Esophagus muscularis mucosa (tissue), 4 donors: ENCODE data around the gene RCAN1. TPM values are rescaled to one million over a fixed set of nuclear protein-coding genes. Genes with fewer than 3 reads are reported as not detected.
A peak's percentile ranks its signal among the peaks of the same experiment; 100 is the strongest.
"Not testable (repeated sequence)": the region's sequence is repeated elsewhere in the genome, so short reads cannot be mapped to it uniquely, and the experiment has no call there.

ENCODE experiments used
- DNase-seq: peaks from one replicate; pipeline ENCODE4 v3.0.0-alpha.2; 2017; ENCODE audit errors: extremely low spot score
- H3K27ac ChIP-seq, 4 donors: fragments of 200-600 bp; sonication (generic); replicated peaks in 1 of 4; 1 replicate in 3 of 4; 2 replicates in 1 of 4; pipeline ENCODE4 v1.5.1; 2016 to 2019; ENCODE audit warnings: mild to moderate bottlenecking in 1 of 4
- H3K27me3 ChIP-seq, 4 donors: fragments of 200-600 bp; sonication (generic); one replicate each; pipeline versions ENCODE4 v1.5.1 to v1.6.0; 2016 to 2019
- H3K36me3 ChIP-seq, 4 donors: fragments of 200-600 bp; sonication (generic); one replicate each; pipeline ENCODE4 v1.5.1; 2016 to 2019
- H3K4me1 ChIP-seq, 4 donors: fragments of 200-600 bp; sonication (generic); one replicate each; pipeline ENCODE4 v1.5.1; 2016 to 2019
- H3K4me3 ChIP-seq, 4 donors: fragments of 200-600 bp; sonication (generic); 1 replicate in 2 of 4; 2 replicates in 2 of 4; pipeline ENCODE4 v1.5.1; 2016 to 2019; ENCODE audit warnings: mild to moderate bottlenecking in 4 of 4, moderate library complexity in 1 of 4
- H3K9me3 ChIP-seq, 4 donors: fragments of 200-600 bp; sonication (generic); 1 replicate in 3 of 4; 2 replicates in 1 of 4; pipeline ENCODE4 v1.5.1; 2016 to 2019
- EP300 ChIP-seq: sonication (generic); formaldehyde crosslinking; IDR thresholded peaks from one replicate; pipeline ENCODE4 v1.6.1; 2017; ENCODE audit warnings: antibody characterized with exemption
- POLR2A ChIP-seq: fragments of 450-650 bp; IDR thresholded peaks from one replicate; pipeline ENCODE4 v1.6.1; 2017; ENCODE audit warnings: antibody characterized with exemption, moderate library complexity, mild to moderate bottlenecking, low read depth
- POLR2AphosphoS5 ChIP-seq, 2 donors: sonication (generic); formaldehyde crosslinking; IDR thresholded peaks; one replicate each; pipeline ENCODE4 v1.6.1; 2017; ENCODE audit warnings: antibody characterized with exemption in 2 of 2
- WGBS: methylation state at CpG from one replicate; pipeline ENCODE4 v1.1.5; 2018; 5-methylcytosine and 5-hydroxymethylcytosine counted together
- intact Hi-C: fragments of 100-400 bp; cut with DNase I; formaldehyde crosslinking; loops from one replicate; pipeline ENCODE4 v1.15.1; 2023
- total RNA-seq, 4 donors: library from RNA; depleted of rRNA; stranded (reverse); fragments of >200 nt; gene quantifications; one replicate each; pipeline versions ENCODE4 v1.1.0 to v1.2.1, GENCODE V29; 2016
- TF ChIP-seq, protein P1 (sequence below), 3 experiments: fragments of 200-600 bp in 2 of 3; fragments of 450-650 bp in 1 of 3; sonication (generic) in 2 of 3; IDR thresholded peaks; one replicate each; pipeline ENCODE4 v1.5.1; 2017 to 2019; ENCODE audit warnings: antibody characterized with exemption in 3 of 3, mild to moderate bottlenecking in 2 of 3, moderate library complexity in 1 of 3

Gene RCAN1
- total RNA-seq, 4 donors from 2014 or later = 32.4 to 58.8 (median 37.9) TPM

DNA sequence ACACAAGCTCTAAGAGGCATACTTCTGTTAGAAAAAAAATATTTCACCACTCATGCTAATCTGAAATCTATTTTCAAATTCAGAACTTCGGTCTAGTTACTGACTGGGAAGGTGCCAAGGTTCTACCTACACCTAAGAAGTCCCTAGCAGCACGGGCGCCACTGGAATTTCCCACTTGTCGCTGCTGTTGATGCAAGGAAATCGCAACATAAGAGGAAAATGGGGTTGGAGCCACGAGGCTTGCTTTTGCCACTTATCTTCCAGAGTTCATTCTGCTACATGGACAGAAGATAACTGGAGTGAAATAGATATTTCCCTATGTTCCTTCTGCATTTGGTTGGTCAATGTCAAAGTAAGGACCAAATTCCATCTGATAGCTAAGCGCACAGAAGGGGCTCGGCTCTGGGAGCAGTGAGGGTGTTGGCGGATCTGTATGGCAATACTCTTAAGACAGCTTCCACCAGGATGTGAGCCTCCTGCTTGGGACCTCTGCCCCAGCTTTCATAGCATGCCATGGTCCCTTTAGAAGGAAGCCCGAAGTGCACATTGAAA, 47.2 kb downstream of the RCAN1 start:
- H3K27me3 ChIP-seq = no peaks in the 10 kb centered on the region
- no peaks in the 10 kb centered on the region for H3K9me3 ChIP-seq
- no peak for DNase-seq
- H3K4me1 ChIP-seq = peaks cover 15 to 24% (median 20%) of the 10 kb centered on the region in 4 donors
- WGBS = 94% methylated on average over 9 of the region's 10 CpGs
- peaks cover 0 to 6% (median 0%) of the 10 kb centered on the region in 4 donors for H3K36me3 ChIP-seq
- H3K27ac ChIP-seq = no peak overlapping the region
- no peak overlapping the region for H3K4me3 ChIP-seq
- no peak for TF ChIP-seq POLR2AphosphoS5 (IDR thresholded peaks at IDR 0.05)
- TF ChIP-seq, protein P1, sequence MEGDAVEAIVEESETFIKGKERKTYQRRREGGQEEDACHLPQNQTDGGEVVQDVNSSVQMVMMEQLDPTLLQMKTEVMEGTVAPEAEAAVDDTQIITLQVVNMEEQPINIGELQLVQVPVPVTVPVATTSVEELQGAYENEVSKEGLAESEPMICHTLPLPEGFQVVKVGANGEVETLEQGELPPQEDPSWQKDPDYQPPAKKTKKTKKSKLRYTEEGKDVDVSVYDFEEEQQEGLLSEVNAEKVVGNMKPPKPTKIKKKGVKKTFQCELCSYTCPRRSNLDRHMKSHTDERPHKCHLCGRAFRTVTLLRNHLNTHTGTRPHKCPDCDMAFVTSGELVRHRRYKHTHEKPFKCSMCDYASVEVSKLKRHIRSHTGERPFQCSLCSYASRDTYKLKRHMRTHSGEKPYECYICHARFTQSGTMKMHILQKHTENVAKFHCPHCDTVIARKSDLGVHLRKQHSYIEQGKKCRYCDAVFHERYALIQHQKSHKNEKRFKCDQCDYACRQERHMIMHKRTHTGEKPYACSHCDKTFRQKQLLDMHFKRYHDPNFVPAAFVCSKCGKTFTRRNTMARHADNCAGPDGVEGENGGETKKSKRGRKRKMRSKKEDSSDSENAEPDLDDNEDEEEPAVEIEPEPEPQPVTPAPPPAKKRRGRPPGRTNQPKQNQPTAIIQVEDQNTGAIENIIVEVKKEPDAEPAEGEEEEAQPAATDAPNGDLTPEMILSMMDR (IDR thresholded peaks at IDR 0.05) = no peak
- TF ChIP-seq EP300 = no peak
- no peak for TF ChIP-seq POLR2A
- intact Hi-C loops = no loop called here

DNA sequence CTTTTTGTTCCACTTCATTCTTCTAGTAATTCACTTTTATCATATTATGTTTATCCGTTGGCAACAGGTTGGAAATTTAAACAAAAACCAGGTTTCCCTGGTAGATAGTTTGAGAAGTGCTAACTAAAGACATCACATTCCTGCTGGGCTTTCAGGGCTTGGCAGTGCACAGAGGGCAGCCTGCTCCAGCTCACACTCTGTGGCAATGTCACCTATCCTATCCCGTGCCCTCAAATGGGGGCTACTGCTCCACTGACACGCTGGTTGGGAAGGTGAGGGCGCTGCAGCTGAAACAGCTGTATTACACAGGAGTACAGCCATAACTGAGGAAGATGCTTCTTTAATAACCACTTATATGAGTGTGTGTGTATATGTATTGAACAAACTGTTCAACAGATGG, 49.7 kb downstream of the RCAN1 start:
- intact Hi-C loops = no loop called here
- H3K27ac ChIP-seq = peak overlapping the region; percentile 18 to 55 (median 46)
- peaks cover 0 to 6% (median 0%) of the 10 kb centered on the region in 4 donors for H3K36me3 ChIP-seq
- H3K9me3 ChIP-seq = no peaks in the 10 kb centered on the region
- peaks cover 15 to 24% (median 18%) of the 10 kb centered on the region in 4 donors for H3K4me1 ChIP-seq
- WGBS = 78% methylated on average over 4 of the region's 4 CpGs
- H3K27me3 ChIP-seq = no peaks in the 10 kb centered on the region
- no peak for DNase-seq
- no peak for TF ChIP-seq POLR2A
- TF ChIP-seq, protein P1 (IDR thresholded peaks at IDR 0.05) = no peak
- no peak for TF ChIP-seq EP300
- TF ChIP-seq POLR2AphosphoS5 (IDR thresholded peaks at IDR 0.05) = no peak
- H3K4me3 ChIP-seq = no peak overlapping the region

DNA sequence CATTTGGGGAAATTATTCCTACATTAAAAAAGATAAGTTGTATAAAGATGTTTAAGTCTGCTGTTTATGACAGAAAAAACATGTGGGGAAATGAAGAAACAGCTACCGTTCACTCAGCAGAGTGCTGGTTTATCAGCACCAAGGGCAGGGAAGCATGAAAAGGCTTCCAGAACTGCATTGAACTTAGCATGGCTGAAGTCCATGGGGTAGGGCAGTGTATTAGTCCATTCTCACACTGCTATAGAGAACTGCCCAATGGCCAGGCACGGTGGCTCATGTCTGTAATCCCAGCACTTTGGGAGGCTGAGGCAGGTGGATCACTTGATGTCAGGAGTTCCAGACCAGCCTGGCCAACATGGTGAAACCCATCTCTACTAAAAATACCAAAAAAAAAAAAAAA, 51.5 kb downstream of the RCAN1 start:
- H3K27ac ChIP-seq, H3K36me3 ChIP-seq, H3K4me3 ChIP-seq, H3K27me3 ChIP-seq, intact Hi-C loops, DNase-seq, H3K9me3 ChIP-seq: not testable (repeated sequence)
- peaks cover 21 to 28% (median 25%) of the 10 kb centered on the region in 4 donors for H3K4me1 ChIP-seq
- 94% methylated on average over 2 of the region's 2 CpGs for WGBS

DNA sequence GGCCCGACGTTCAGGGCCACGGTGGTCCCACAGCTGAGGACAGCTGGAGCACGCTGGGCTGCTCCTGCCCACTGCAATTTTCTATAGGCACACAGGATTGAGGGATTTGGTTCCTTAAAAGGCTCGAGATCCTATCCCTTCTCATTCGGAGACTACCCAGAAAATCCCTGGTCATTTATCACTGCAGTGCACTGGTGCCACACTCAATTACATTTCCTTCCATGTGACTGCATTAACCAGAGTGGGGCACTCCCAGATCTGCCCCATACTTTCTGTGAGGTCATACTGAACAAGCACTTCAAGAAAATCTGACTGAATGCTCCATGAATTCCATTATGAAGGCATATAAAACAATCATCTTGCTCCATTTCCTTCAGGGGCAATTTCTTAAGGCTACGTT, 53.1 kb downstream of the RCAN1 start:
- Histone ChIP-seq H3K27ac (no peak overlapping the region), H3K4me3 (no peak overlapping the region), H3K4me1 (peaks cover 16 to 28% (median 25%) of the 10 kb centered on the region in 4 donors), H3K9me3 (no peaks in the 10 kb centered on the region), H3K36me3 (no peaks in the 10 kb centered on the region), H3K27me3 (no peaks in the 10 kb centered on the region)
- no peak for DNase-seq
- intact Hi-C loops = no loop called here
- 88% methylated on average over 7 of the region's 7 CpGs for WGBS
- TF ChIP-seq EP300 = no peak
- TF ChIP-seq, protein P1 (IDR thresholded peaks at IDR 0.05) = no peak
- no peak for TF ChIP-seq POLR2AphosphoS5 (IDR thresholded peaks at IDR 0.05)
- no peak for TF ChIP-seq POLR2A

DNA sequence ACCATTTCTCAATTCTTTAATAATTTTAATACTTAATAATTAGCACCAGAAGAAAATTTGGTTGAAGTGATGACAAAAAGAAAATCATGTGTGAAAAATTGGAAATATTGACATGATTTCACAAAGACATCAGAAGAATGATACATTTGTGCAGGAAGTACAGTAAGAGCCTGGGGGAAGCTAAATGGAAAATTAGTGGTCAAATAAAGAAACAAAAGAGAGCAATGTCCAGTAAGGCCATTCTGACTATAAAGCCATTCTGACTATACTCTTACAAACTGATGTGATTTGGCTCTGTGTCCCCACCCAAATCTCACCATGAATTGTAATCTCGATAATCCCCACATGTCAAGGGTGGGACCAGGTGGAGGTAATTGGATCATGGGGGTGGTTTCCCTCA, 54.3 kb downstream of the RCAN1 start:
- TF ChIP-seq POLR2AphosphoS5 (IDR thresholded peaks at IDR 0.05) (no peak), EP300 (no peak), POLR2A (no peak)
- TF ChIP-seq, protein P1 (IDR thresholded peaks at IDR 0.05) = no peak

More for the DNA sequence above, 54.3 kb downstream of the RCAN1 start:
- H3K27ac ChIP-seq = no peak overlapping the region
- H3K4me3 ChIP-seq = no peak overlapping the region
- no peaks in the 10 kb centered on the region for H3K9me3 ChIP-seq
- no peak for DNase-seq
- H3K36me3 ChIP-seq = no peaks in the 10 kb centered on the region
- H3K27me3 ChIP-seq = no peaks in the 10 kb centered on the region
- 0% methylated on average over 1 of the region's 1 CpG for WGBS
- H3K4me1 ChIP-seq = peaks cover 13 to 21% (median 20%) of the 10 kb centered on the region in 4 donors
- intact Hi-C loops = no loop called here
